SK-N-MC (cell line): Measurements from ENCODE around the gene RARRES1.

Experiments used
- DNase-seq: peaks from one replicate; pipeline ENCODE4 v3.0.0-alpha.2; 2011; ENCODE audit warnings: low read depth, low spot score
- H3K27ac ChIP-seq: fragments of 200-600 bp; sonication (generic); 2 replicates; pipeline ENCODE4 v1.5.1; 2016; ENCODE audit warnings: mixed run types
- H3K36me3 ChIP-seq: fragments of 200-600 bp; sonication (generic); 2 replicates; pipeline ENCODE4 v1.6.1; 2017; ENCODE audit warnings: antibody characterized with exemption, low read length, mixed read lengths; ENCODE audit not compliant: insufficient read depth
- H3K4me3 ChIP-seq: fragments of 200-600 bp; sonication (generic); 2 replicates; pipeline ENCODE4 v1.5.1; 2016
- H3K9ac ChIP-seq: fragments of 200-600 bp; sonication (generic); 2 replicates; pipeline ENCODE4 v1.8.0; 2017; ENCODE audit warnings: mixed run types, mixed read lengths; ENCODE audit not compliant: insufficient read length
- H3K9me3 ChIP-seq: fragments of 200-600 bp; sonication (generic); 2 replicates; pipeline ENCODE4 v1.6.1; 2017; ENCODE audit warnings: low read depth, mild to moderate bottlenecking, antibody characterized with exemption, low read length, moderate library complexity, mixed read lengths
- EZH2 ChIP-seq: fragments of 200-600 bp; sonication (generic); IDR thresholded peaks from one replicate; pipeline ENCODE4 v1.6.1; 2017; ENCODE audit warnings: antibody characterized with exemption
- FOXP2 ChIP-seq: optimal IDR thresholded peaks from 2 replicates; pipeline ENCODE3; 2011; ENCODE audit warnings: mild to moderate bottlenecking, moderate library complexity; ENCODE audit not compliant: insufficient read depth; ENCODE audit errors: extremely low read length, control extremely low read depth
- POLR2AphosphoS5 ChIP-seq: IDR thresholded peaks from 2 replicates; pipeline ENCODE4 v1.6.1; 2012; ENCODE audit warnings: mild to moderate bottlenecking, low read depth, low read length, borderline replicate concordance

RARRES1 gene

GRCh38 chr3:158672215-158673176 lies 59.8 kb downstream of the RARRES1 start, which contains the start of gene LXN:
Gene LXN, minus strand, starts transcription at chr3:158672648. Its CDS starts 170 bp downstream, at chr3:158672478.
- H3K9ac ChIP-seq, result no peak within 1 kb of the TSS
- no peak within 1 kb of the TSS for H3K27ac ChIP-seq
- H3K9me3 ChIP-seq, result no peaks in the 10 kb centered on the region
- no peak for DNase-seq
- peaks cover 34% of the 10 kb centered on the region for H3K36me3 ChIP-seq
- H3K4me3 ChIP-seq, result no peak within 1 kb of the TSS
- TF ChIP-seq EZH2 (no peak), FOXP2 (no peak), POLR2AphosphoS5 (no peak)

GRCh38 chr3:158671821-158672214 lies 60.4 kb downstream of the RARRES1 start:
- TF ChIP-seq FOXP2, result no peak
- no peak for TF ChIP-seq EZH2
- no peak for TF ChIP-seq POLR2AphosphoS5
- Histone ChIP-seq H3K27ac (no peak overlapping the region), H3K9ac (no peak overlapping the region), H3K36me3 (peaks cover 39% of the 10 kb centered on the region), H3K9me3 (no peaks in the 10 kb centered on the region), H3K4me3 (no peak overlapping the region)
- DNase-seq, result no peak

- Histone ChIP-seq H3K4me3 (no peak overlapping the region), H3K27ac (no peak overlapping the region), H3K9ac (no peak overlapping the region), H3K9me3 (no peaks in the 10 kb centered on the region), H3K36me3 (peaks cover 69% of the 10 kb centered on the region)
- no peak for DNase-seq
- no peak for TF ChIP-seq FOXP2
- no peak for TF ChIP-seq POLR2AphosphoS5
- TF ChIP-seq EZH2, result no peak
Measured at GRCh38 chr3:158668506-158668905, 63.8 kb downstream of the RARRES1 start.

- Histone ChIP-seq H3K9me3 (no peaks in the 10 kb centered on the region), H3K4me3 (no peak overlapping the region), H3K27ac (no peak overlapping the region), H3K9ac (no peak overlapping the region), H3K36me3 (peaks cover 71% of the 10 kb centered on the region)
- no peak for DNase-seq
- TF ChIP-seq EZH2 (no peak), POLR2AphosphoS5 (no peak), FOXP2 (no peak)
Measured at GRCh38 chr3:158666416-158666815, 65.8 kb downstream of the RARRES1 start.

GRCh38 chr3:158663832-158664231 lies 68.4 kb downstream of the RARRES1 start:
- no peak for DNase-seq
- Histone ChIP-seq H3K9me3 (no peaks in the 10 kb centered on the region), H3K4me3 (no peak overlapping the region), H3K36me3 (peaks cover 86% of the 10 kb centered on the region), H3K9ac (no peak overlapping the region), H3K27ac (no peak overlapping the region)
- TF ChIP-seq POLR2AphosphoS5 (no peak), EZH2 (no peak)

- H3K9me3 ChIP-seq, result no peaks in the 10 kb centered on the region
- H3K36me3 ChIP-seq, result peaks cover 82% of the 10 kb centered on the region
- TF ChIP-seq POLR2AphosphoS5, result no peak
- TF ChIP-seq EZH2, result no peak
- no peak overlapping the region for H3K4me3 ChIP-seq
- DNase-seq, result no peak
- H3K9ac ChIP-seq, result no peak overlapping the region
- H3K27ac ChIP-seq, result no peak overlapping the region
Measured at GRCh38 chr3:158663246-158663645, 69.0 kb downstream of the RARRES1 start.

- no peak for TF ChIP-seq POLR2AphosphoS5
- TF ChIP-seq EZH2, result no peak
- TF ChIP-seq FOXP2, result no peak
- no peak for DNase-seq
- Histone ChIP-seq H3K9ac (no peak overlapping the region), H3K9me3 (no peaks in the 10 kb centered on the region), H3K27ac (no peak overlapping the region), H3K36me3 (peaks cover 71% of the 10 kb centered on the region), H3K4me3 (no peak overlapping the region)
Measured at GRCh38 chr3:158660711-158661110, 71.5 kb downstream of the RARRES1 start.

- H3K36me3 ChIP-seq, result peaks cover 67% of the 10 kb centered on the region
- H3K9me3 ChIP-seq, result no peaks in the 10 kb centered on the region
- H3K27ac ChIP-seq, result no peak overlapping the region
- DNase-seq, result no peak
- TF ChIP-seq EZH2, result no peak
- TF ChIP-seq POLR2AphosphoS5, result no peak
- no peak for TF ChIP-seq FOXP2
- H3K4me3 ChIP-seq, result no peak overlapping the region
- no peak overlapping the region for H3K9ac ChIP-seq
Measured at GRCh38 chr3:158659454-158660237, 72.6 kb downstream of the RARRES1 start.
